ENCODE results near the gene SMARCAL1. TPM values are rescaled to one million over a fixed set of nuclear protein-coding genes. Genes with fewer than 3 reads are reported as not detected.

Gene SMARCAL1
- total and polyA plus RNA-seq, 2 donors (not counting 1 experiment from before 2014, with no cell fraction given): 20.2 to 46.7 TPM

DNA sequence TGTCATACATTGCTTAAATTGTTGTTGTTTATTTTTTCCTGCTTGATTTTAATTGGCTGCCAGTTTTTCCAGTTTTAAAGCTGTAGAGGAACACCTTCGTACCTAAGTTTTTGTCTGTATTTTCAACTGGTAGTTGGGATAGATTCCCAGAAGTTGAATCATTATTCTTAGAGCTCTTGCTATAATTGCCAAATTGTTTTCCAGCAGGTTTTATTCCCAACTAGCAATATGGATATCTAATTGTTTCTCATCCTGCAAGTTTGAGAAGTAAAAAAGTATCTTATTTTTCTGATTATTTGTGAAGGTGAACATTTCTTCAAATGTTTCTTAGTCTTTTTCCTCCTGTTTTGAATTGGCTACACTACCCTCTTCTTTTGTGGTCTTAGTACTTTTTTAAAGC, 6.7 kb downstream of the SMARCAL1 start:
- Histone ChIP-seq H3K27me3 (replicated peaks in 1 of 4; ENCODE audit: control extremely low read depth in 1 of 4, control insufficient read depth in 3 of 4, insufficient read depth in 4 of 4, low read length in 3 of 4) (no peaks in the 10 kb centered on the region), H3K4me2 (replicated peaks; ENCODE audit: low read depth, low read length, poor library complexity, severe bottlenecking) (no peak overlapping the region), H3K36me3 (replicated peaks in 1 of 2; ENCODE audit: control extremely low read depth in 1 of 2, control insufficient read depth in 1 of 2, extremely low read depth in 1 of 2, insufficient read depth in 2 of 2, low read length in 1 of 2) (peaks cover 2 to 48% of the 10 kb centered on the region in 2 experiments), H3K9me3 (ENCODE audit: control extremely low read depth in 1 of 3, control insufficient read depth in 2 of 3, insufficient read depth in 1 of 3, low read length in 2 of 3) (no peaks in the 10 kb centered on the region), H3K9ac (ENCODE audit: low read length) (no peak overlapping the region), H3K79me2 (ENCODE audit: control insufficient read depth, insufficient read depth, low read length) (peaks cover 6% of the 10 kb centered on the region), H3K27ac (ENCODE audit: low read length in 2 of 2) (no peak overlapping the region), H3K4me1 (ENCODE audit: control insufficient read depth in 2 of 2, insufficient read depth in 2 of 2, low read length in 2 of 2) (peaks cover 7 to 14% of the 10 kb centered on the region in 2 donors), H4K20me1 (ENCODE audit: control insufficient read depth, insufficient read depth, low read length, poor library complexity, severe bottlenecking) (no peaks in the 10 kb centered on the region), H3K4me3 (ENCODE audit: control extremely low read depth in 1 of 5, extremely low read depth in 1 of 5, insufficient read depth in 1 of 5, low read depth in 2 of 5, low read length in 4 of 5) (no peak overlapping the region), H2AFZ (ENCODE audit: insufficient read depth, low read depth, low read length, poor library complexity, severe bottlenecking) (no peak overlapping the region)
- intact Hi-C loops (cut with micrococcal nuclease): no loop called here
- Mint-ChIP-seq H3K4me3 (no peak overlapping the region), H3K27ac (no peak overlapping the region), H3K27me3 (no peaks in the 10 kb centered on the region), H3K9me3 (ENCODE audit: insufficient read depth) (no peaks in the 10 kb centered on the region), H3K4me1 (peaks cover 20% of the 10 kb centered on the region)
- no peak for ATAC-seq (ENCODE audit: low read depth)
- DNase-seq: no peak
- ChIA-PET POLR2A (no interaction called here), CTCF (interaction anchor here (2.0 kb wide), 1 partner anchor 15 kb away, joined by 10 read pairs; no protein-coding TSS in a partner anchor)
- TF ChIP-seq, protein P1, sequence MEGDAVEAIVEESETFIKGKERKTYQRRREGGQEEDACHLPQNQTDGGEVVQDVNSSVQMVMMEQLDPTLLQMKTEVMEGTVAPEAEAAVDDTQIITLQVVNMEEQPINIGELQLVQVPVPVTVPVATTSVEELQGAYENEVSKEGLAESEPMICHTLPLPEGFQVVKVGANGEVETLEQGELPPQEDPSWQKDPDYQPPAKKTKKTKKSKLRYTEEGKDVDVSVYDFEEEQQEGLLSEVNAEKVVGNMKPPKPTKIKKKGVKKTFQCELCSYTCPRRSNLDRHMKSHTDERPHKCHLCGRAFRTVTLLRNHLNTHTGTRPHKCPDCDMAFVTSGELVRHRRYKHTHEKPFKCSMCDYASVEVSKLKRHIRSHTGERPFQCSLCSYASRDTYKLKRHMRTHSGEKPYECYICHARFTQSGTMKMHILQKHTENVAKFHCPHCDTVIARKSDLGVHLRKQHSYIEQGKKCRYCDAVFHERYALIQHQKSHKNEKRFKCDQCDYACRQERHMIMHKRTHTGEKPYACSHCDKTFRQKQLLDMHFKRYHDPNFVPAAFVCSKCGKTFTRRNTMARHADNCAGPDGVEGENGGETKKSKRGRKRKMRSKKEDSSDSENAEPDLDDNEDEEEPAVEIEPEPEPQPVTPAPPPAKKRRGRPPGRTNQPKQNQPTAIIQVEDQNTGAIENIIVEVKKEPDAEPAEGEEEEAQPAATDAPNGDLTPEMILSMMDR (IDR thresholded peaks at IDR 0.05): no peak
- no peak for TF ChIP-seq EZH2 (IDR thresholded peaks at IDR 0.05; ENCODE audit: borderline replicate concordance, insufficient read depth, low read depth, low read length, poor library complexity, severe bottlenecking)
- no CpG with 5 or more reads among the region's 1 CpG for WGBS (ENCODE audit: insufficient coverage)

DNA sequence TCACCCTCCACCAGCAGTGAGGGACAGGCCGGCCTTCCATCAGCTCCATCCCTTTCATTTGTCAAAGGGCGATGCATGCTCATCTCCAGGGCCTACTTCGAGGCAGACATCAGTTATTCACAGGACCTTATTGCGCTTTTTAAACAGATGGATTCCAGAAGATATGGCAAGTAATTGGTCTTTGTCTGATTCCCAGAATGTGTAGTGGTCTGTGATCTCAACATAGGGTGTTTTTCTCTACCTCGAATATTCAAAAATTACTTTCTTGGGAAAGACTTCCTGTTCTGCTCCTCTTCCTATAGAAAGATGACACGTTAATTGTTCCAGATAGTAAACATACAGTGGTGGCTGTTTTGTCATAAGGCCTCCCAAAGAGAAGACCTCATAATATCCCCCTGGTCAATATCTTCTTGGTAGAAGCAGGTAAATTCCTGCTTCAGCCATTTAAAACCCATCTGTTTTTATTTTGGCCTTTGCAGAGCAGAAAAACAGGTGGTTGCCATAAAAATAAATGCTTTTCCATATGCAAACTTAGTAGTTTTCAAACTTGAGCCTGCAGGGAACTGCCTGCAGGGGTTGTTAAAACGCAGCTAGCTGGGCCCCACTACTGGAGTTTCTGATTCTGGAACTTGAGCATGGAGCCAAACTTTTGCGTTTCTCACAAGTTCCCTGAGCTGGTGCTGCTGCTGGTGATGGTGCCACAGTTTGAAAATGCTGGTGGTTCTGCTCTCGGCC, 8.2 kb downstream of the SMARCAL1 start:
- peaks cover 20% of the 10 kb centered on the region for H3K4me1 Mint-ChIP-seq
- Histone ChIP-seq H3K36me3 (replicated peaks in 1 of 2; ENCODE audit: control extremely low read depth in 1 of 2, control insufficient read depth in 1 of 2, extremely low read depth in 1 of 2, insufficient read depth in 2 of 2, low read length in 1 of 2) (peaks cover 2 to 62% of the 10 kb centered on the region in 2 experiments), H3K79me2 (ENCODE audit: control insufficient read depth, insufficient read depth, low read length) (no peaks in the 10 kb centered on the region), H3K4me2 (replicated peaks; ENCODE audit: low read depth, low read length, poor library complexity, severe bottlenecking) (no peak overlapping the region), H3K9ac (ENCODE audit: low read length) (no peak overlapping the region), H4K20me1 (ENCODE audit: control insufficient read depth, insufficient read depth, low read length, poor library complexity, severe bottlenecking) (no peaks in the 10 kb centered on the region), H3K9me3 (ENCODE audit: control extremely low read depth in 1 of 3, control insufficient read depth in 2 of 3, insufficient read depth in 1 of 3, low read length in 2 of 3) (peaks cover 0 to 8% (median 4%) of the 10 kb centered on the region in 3 donors), H3K4me1 (ENCODE audit: control insufficient read depth in 2 of 2, insufficient read depth in 2 of 2, low read length in 2 of 2) (peaks cover 7 to 14% of the 10 kb centered on the region in 2 donors), H3K27me3 (replicated peaks in 1 of 4; ENCODE audit: control extremely low read depth in 1 of 4, control insufficient read depth in 3 of 4, insufficient read depth in 4 of 4, low read length in 3 of 4) (no peaks in the 10 kb centered on the region), H3K4me3 (ENCODE audit: control extremely low read depth in 1 of 5, extremely low read depth in 1 of 5, insufficient read depth in 1 of 5, low read depth in 2 of 5, low read length in 4 of 5) (no peak overlapping the region), H3K27ac (ENCODE audit: low read length in 2 of 2) (no peak overlapping the region), H2AFZ (ENCODE audit: insufficient read depth, low read depth, low read length, poor library complexity, severe bottlenecking) (no peak overlapping the region)
- DNase-seq (no peak), ATAC-seq (ENCODE audit: low read depth) (no peak)
- H3K27me3 Mint-ChIP-seq: no peaks in the 10 kb centered on the region
- 98% methylated on average over 7 of the region's 9 CpGs for WGBS (ENCODE audit: insufficient coverage)
- no peak overlapping the region for H3K27ac Mint-ChIP-seq
- ChIA-PET CTCF (no interaction called here), POLR2A (no interaction called here)
- H3K4me3 Mint-ChIP-seq: no peak overlapping the region
- intact Hi-C loops (cut with micrococcal nuclease): no loop called here
- H3K9me3 Mint-ChIP-seq (ENCODE audit: insufficient read depth): peaks cover 2% of the 10 kb centered on the region
- no peak for TF ChIP-seq EZH2 (IDR thresholded peaks at IDR 0.05; ENCODE audit: borderline replicate concordance, insufficient read depth, low read depth, low read length, poor library complexity, severe bottlenecking)
- TF ChIP-seq, protein P1 (IDR thresholded peaks at IDR 0.05): no peak

All from B cell (primary cell).